ENCODE measurements around the gene DNAH6. TPM values are rescaled to one million over a fixed set of nuclear protein-coding genes. Genes with fewer than 3 reads are reported as not detected.

DNAH6 gene
- total and polyA plus RNA-seq, 2 of the 13 experiments (the other 11 are each of a cell fraction or from before 2014, with no cell fraction given) = 0.01 TPM; not detected in 1

GRCh38 chr2:84472856-84473565, 43.3 kb upstream of the DNAH6 start:
- no peak for ATAC-seq
- in situ Hi-C loops (cut with HindIII; ENCODE audit: extremely low pct_ligation_motif_present, low pct_unique_long_range_greater_than_20kb) (no loop called here), intact Hi-C loops (cut with micrococcal nuclease; ENCODE audit: unreplicated experiment) (no loop called here)
- WGBS (ENCODE audit: low lambda C conversion rate) = 33% methylated on average over 6 of the region's 6 CpGs
- ChIA-PET POLR2A (interaction anchor here (1.3 kb wide), 1 partner anchor 14 kb away, joined by 5 read pairs; the partner anchor contains the start of gene SUCLG1), CTCF (ENCODE audit: low intra/inter-chr PET ratio, low total read pairs) (no interaction called here)
- H3K36me3 ChIP-seq (replicated peaks in 1 of 2; ENCODE audit: control insufficient read depth in 1 of 2, insufficient read depth in 2 of 2, low read length in 2 of 2) = no peaks in the 10 kb centered on the region
- no peak for FAIRE-seq
- no TSS peak for BruUV-seq (replicated peaks)
- no peak overlapping the region for H3K27ac ChIP-seq (ENCODE audit: extremely low read length, insufficient read depth, low read length)
- H3K9ac ChIP-seq (ENCODE audit: insufficient read depth, low read depth, low read length) = no peak overlapping the region
- H3K4me2 ChIP-seq (ENCODE audit: low read depth, low read length) = no peak overlapping the region
- no peaks in the 10 kb centered on the region for H4K20me1 ChIP-seq (ENCODE audit: insufficient read depth, low read length)
- H3K79me2 ChIP-seq (ENCODE audit: insufficient read depth, low read length) = no peaks in the 10 kb centered on the region
- H3K4me1 ChIP-seq (ENCODE audit: insufficient read depth, low read length) = no peaks in the 10 kb centered on the region
- DNase-seq (ENCODE audit: low spot score) = no peak
- no peak overlapping the region for H3K4me3 ChIP-seq (replicated peaks in 1 of 3; ENCODE audit: insufficient read depth in 1 of 3, low read depth in 2 of 3, low read length in 3 of 3)
- no peaks in the 10 kb centered on the region for H3K9me3 ChIP-seq (ENCODE audit: low read length)
- H2AFZ ChIP-seq (ENCODE audit: low read length) = no peak overlapping the region
- TF ChIP-seq POLR2AphosphoS2 (IDR thresholded peaks at IDR 0.05; ENCODE audit: low read depth, low read length) (no peak), ZNF841 (CRISPR knock-in tag; IDR thresholded peaks at IDR 0.05; ENCODE audit: borderline replicate concordance) (no peak)
- H3K27me3 ChIP-seq (ENCODE audit: control insufficient read depth in 1 of 2, insufficient read depth in 2 of 2, low read length in 2 of 2) = no peaks in the 10 kb centered on the region

- intact Hi-C loops (cut with micrococcal nuclease; ENCODE audit: unreplicated experiment) = no loop called here
- TF ChIP-seq FOXK2 (IDR thresholded peaks at IDR 0.05) (no peak), KDM1A (CRISPR knock-in tag; IDR thresholded peaks at IDR 0.05) (no peak), ZNF891 (CRISPR knock-in tag; IDR thresholded peaks at IDR 0.05) (no peak), HDAC1 (CRISPR knock-in tag; IDR thresholded peaks at IDR 0.05) (no peak), FOXA1 (IDR thresholded peaks at IDR 0.05) (no peak), FOXA1 (CRISPR knock-in tag; IDR thresholded peaks at IDR 0.05) (no peak), CENPX (CRISPR knock-in tag; IDR thresholded peaks at IDR 0.05) (no peak), ZNF83 (CRISPR knock-in tag; IDR thresholded peaks at IDR 0.05; ENCODE audit: borderline replicate concordance) (no peak), CCAR2 (optimal IDR thresholded peaks at IDR 0.05; ENCODE audit: low read depth, low read length) (no peak), ZFP1 (CRISPR knock-in tag; IDR thresholded peaks at IDR 0.05) (no peak), ZNF790 (CRISPR knock-in tag; IDR thresholded peaks at IDR 0.05; ENCODE audit: borderline replicate concordance) (no peak), ZNF496 (CRISPR knock-in tag; IDR thresholded peaks at IDR 0.05; ENCODE audit: insufficient replicate concordance) (no peak)
Measured at GRCh38 chr2:84474176-84474575, 42.1 kb upstream of the DNAH6 start.

More at GRCh38 chr2:84474176-84474575, 42.1 kb upstream of the DNAH6 start:
- in situ Hi-C loops (cut with HindIII; ENCODE audit: extremely low pct_ligation_motif_present, low pct_unique_long_range_greater_than_20kb) = no loop called here
- H3K4me2 ChIP-seq (ENCODE audit: low read depth, low read length) = no peak overlapping the region
- H3K9ac ChIP-seq (ENCODE audit: insufficient read depth, low read depth, low read length) = no peak overlapping the region
- no peaks in the 10 kb centered on the region for H3K9me3 ChIP-seq (ENCODE audit: low read length)
- H3K27ac ChIP-seq (ENCODE audit: extremely low read length, insufficient read depth, low read length) = no peak overlapping the region
- no peaks in the 10 kb centered on the region for H3K4me1 ChIP-seq (ENCODE audit: insufficient read depth, low read length)
- H2AFZ ChIP-seq (ENCODE audit: low read length) = no peak overlapping the region
- H3K4me3 ChIP-seq (replicated peaks in 1 of 3; ENCODE audit: insufficient read depth in 1 of 3, low read depth in 2 of 3, low read length in 3 of 3) = no peak overlapping the region
- H3K27me3 ChIP-seq (ENCODE audit: control insufficient read depth in 1 of 2, insufficient read depth in 2 of 2, low read length in 2 of 2) = no peaks in the 10 kb centered on the region
- ATAC-seq = no peak
- no peaks in the 10 kb centered on the region for H4K20me1 ChIP-seq (ENCODE audit: insufficient read depth, low read length)
- FAIRE-seq = no peak
- H3K79me2 ChIP-seq (ENCODE audit: insufficient read depth, low read length) = no peaks in the 10 kb centered on the region
- no peak for DNase-seq (ENCODE audit: low spot score)
- POLR2A ChIA-PET = no interaction called here
- H3K36me3 ChIP-seq (replicated peaks in 1 of 2; ENCODE audit: control insufficient read depth in 1 of 2, insufficient read depth in 2 of 2, low read length in 2 of 2) = no peaks in the 10 kb centered on the region
- BruUV-seq (replicated peaks) = no TSS peak
- CTCF ChIA-PET (ENCODE audit: low intra/inter-chr PET ratio, low total read pairs) = no interaction called here
- WGBS (ENCODE audit: low lambda C conversion rate) = 62% methylated on average over 4 of the region's 4 CpGs
